HuH-7 (cell line): Measurements from ENCODE around the gene ZNF555.
"Not testable (repeated sequence)": the region's sequence is repeated elsewhere in the genome, so short reads cannot be mapped to it uniquely, and the experiment has no call there.

Experiments
- DNase-seq: peaks from one replicate; pipeline ENCODE4 v3.0.0; 2011; ENCODE audit warnings: low spot score

The ZNF555 gene

DNA sequence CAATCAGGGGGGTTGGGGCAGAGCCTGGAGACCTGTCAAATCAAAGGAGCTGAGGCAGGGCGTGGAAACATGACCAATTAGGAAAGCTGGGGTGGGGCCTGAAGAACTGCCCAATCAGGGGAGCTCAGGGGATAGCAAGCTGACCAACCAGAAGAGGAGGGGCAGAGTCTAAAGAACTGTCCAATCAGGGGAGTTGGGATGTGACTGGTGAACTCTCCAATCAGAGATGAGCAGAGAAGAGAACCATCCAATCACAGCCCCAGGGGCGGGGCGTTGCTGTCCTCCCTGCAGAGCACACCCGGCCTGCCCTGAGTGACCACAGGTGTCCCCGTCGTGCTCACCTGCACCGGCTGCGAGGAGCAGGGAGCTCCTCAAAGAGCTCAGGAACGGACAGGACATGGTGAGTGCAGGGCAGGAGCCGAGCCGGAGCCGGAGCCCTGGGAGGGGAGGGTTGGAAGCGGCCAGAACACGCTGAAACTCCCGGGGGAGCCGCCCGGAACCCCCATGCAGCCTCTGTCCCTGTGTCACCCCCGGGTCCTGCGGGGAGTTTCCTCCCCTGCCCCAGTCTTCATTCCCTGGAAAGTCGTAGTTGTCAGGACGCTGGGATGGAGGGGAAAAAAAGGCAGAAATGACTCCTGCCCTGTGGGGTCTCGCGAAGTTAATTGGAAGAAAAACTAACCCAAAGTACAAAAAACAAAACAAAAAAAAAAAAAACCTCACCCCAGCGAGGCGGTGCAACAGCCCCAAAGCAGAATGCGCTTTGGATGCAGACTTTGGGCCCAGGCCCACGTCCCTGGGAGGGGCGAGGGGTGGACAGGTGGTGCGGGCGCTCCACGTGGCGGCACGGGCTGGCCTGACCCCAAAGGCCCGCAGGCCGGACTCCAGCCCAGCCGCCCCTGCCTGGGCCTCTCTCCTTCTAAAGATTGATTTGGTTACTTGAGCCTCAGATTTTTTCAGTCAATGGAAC, 26.0 kb downstream of the ZNF555 start, which contains the start of gene ZNF556:
TSS of gene ZNF556 (plus strand) at position 311 of the 967 bp plus-strand sequence. CDS start at position 398, 87 bp downstream.
- DNase-seq: no peak

DNA sequence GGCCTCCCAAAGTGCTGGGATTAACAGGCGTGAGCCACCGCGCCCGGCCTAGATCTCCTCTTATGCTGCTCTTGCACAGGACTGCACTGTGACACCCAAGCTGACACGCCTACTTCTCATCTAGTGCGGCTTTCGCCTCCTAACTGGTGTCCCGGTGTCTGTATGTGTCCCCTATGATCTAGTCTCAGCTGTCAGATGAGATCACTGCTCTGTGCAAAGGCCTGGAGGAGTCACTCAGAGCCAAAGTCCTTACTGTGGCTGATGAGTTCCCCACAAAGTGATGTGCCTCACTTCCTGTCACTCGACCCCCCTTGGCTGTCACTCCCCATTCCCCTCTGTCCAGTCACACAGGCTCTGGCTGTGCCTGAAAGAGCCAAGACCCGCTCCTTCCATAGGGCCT, 28.3 kb downstream of the ZNF555 start:
- DNase-seq: no peak

DNA sequence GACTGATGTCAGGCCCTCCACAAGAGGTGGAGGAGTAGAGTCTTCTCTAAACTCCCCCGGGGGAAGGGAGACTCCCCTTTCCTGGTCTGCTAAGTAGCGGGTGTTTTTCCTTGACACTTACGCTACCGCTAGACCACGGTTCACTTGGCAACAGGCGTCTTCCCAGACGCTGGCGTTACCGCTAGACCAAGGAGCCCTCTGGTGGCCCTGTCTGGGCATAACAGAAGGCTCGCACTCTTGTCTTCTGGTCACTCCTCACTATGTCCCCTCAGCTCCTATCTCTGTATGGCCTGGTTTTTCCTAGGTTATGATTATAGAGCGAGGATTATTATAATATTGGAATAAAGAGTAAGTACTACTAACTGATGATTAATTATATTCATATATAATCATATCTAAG, 30.9 kb downstream of the ZNF555 start:
- not testable (repeated sequence) for DNase-seq

DNA sequence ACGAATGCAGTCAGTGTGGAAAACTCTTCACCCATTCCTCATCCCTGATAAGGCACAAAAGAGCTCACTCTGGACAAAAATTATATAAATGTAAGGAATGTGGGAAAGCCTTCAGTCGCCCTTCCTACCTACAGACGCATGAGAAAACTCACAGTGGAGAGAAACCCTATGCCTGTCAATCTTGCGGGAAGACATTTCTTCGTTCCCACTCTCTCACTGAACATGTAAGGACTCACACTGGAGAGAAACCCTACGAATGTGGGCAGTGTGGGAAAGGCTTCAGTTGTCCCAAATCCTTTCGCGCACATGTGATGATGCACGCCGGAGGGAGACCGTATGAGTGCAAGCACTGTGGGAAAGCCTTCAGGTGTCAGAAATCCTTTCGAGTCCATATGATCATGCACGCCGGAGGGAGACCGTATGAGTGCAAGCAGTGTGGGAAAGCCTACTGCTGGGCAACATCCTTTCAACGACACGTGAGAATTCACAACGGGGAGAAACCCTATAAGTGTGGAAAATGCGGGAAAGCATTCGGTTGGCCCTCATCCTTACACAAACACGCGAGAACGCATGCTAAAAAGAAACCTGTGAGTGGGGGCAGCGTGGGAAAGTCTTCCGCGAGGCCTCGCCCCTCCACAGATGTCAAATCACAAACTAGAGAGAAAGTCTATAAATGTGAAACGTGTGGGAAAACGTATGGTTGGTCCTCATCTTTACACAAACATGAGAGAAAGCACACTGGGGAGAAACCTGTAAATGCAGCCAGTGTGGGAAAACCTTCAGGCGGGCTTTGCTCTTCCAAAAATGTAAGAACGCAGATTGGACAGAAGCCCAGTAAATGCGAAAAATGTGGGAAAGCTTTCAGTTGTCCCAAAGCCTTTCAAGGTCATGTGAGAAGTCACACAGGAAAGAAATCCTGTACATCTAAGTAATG, 36.4 kb downstream of the ZNF555 start:
- DNase-seq: no peak

DNA sequence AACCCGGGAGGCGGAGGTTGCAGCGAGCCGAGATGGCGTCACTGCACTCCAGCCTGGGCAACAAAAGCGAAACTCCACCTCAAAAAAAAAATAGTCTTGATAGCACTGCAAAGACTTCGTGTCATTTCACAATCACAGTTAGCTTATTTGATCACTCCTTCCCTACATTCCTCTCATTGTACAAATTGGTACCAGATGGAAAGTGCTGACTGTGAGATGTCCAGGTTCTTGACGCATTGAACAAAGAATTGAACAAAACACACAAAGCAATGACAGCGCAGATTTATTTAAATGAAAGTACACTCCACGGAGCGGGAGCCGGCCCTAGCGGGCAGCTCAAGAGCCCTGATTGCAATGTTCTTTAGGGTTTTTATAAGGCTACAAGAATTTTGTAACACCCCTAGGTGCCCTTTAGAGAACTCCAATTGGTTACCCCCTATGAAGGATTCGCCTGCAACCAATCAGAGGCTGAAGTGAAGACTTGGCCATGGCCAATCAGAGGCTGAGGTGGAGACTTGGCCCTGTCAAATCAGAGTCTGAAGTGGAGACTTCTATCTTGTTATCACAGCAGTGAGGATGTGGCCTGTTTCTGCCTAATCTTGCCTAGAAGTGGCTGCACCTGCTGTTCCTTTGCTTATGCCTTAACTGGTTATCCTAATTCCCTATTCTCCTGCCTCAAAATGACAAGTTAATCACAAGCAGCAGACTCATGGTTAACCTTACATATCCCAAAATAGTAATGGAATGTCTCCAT, 42.6 kb downstream of the ZNF555 start:
- DNase-seq: no peak

DNA sequence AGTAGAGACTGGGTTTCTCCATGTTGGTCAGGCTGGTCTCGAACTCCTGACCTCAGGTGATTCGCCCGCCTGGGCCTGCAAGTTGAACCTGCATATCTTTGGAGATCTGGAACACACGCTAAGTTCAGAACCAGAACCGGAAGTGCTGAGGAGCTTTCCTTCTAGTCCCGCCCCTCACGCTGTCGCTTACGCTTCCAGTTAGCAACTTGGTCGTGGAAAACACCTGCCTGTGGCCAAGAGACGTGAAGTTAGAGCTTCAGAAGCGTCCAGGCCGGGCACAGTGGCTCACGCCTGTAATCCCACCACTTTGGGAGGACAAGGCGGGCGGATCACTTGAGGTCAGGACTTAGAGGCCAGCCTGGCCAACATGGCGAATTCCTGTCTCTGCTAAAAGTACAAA, 44.5 kb downstream of the ZNF555 start:
- no peak for DNase-seq

DNA sequence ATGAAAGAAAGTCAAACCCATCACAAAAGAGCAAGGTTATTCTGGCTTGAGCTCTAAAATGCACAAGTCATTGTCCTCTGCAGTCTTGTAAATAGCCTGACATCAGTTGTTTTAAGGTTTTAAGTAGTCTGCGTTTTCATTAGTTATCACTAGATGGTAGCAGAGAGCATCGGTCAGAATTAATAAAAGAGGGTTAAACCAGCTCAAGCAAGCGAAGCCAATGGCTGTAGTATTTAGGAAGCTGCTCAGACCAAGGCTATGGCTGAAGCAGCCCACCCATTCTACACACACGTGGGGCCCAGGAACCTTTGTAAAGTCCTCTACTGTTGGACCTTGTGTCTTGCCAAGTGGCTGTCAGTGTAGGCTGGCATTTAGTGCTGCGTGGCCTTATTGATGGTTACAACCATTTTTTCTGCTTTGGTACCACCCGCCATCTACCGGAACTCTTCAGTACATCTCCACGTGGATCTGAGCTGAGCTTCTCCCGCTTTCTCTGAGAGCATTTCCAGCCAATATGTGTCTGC, 46.2 kb downstream of the ZNF555 start:
- peak; percentile 53 for DNase-seq

DNA sequence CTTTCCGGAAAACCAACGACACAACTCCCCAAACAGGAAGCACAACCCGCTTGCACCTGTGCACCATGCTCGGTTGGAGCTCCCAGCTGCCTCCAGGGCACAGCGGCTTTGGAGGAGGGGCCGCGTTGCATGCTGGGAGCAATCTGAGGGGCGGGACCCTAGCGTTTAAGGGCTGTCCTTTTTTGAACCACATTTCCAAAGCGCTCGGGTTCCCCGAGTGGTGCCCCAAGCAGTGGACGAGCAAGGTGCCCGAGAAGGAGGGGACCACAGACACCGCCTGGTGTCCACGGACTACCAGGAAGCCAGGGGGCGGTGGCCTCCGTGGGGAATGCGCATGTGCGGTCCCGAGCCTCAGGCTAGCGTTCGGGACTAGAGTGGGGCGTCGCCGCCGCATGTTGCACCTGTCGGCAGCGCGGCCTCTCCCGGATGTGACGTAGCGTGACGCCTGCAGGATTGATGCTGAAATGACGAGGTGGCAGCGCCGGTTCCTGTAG, 47.5 kb downstream of the ZNF555 start:
- DNase-seq: no peak

DNA sequence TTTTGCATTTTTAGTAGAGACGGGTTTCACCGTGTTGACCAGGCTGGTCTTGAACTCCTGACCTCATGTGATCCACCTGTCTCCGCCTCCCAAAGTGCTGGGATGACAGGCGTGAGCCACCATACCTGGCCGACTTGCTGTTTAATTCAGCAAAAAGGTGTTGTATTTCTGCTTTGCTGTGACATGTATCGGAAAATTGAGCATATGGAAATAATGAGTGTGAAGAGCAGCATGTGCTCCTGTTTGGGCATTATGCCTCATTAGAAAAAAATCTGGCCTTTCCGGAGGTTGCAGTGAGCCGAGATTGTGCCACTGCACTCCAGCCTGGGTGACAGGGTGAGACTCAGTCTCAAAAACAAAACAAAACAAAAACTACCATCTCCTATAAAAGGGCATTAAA, 49.3 kb downstream of the ZNF555 start:
- DNase-seq: not testable (repeated sequence)

DNA sequence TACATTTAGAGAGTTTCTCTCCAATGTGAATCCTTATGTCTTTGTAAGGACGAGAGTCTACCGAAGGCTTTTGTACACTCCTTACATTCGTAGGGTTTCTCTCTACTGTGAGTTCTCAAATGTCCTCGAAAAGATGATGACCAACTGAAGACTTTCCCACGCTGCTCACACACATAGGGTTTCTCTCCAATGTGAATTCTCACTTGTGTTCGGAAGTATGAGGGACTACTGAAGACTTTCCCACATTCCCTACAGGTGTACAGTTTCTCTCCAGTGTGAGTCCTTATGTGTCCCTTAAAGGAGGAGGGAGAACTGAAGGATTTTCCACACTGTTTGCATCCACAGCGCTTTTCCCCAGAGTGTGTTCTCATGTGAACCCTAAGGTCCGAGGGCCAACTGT, 55.4 kb downstream of the ZNF555 start:
- no peak for DNase-seq

DNA sequence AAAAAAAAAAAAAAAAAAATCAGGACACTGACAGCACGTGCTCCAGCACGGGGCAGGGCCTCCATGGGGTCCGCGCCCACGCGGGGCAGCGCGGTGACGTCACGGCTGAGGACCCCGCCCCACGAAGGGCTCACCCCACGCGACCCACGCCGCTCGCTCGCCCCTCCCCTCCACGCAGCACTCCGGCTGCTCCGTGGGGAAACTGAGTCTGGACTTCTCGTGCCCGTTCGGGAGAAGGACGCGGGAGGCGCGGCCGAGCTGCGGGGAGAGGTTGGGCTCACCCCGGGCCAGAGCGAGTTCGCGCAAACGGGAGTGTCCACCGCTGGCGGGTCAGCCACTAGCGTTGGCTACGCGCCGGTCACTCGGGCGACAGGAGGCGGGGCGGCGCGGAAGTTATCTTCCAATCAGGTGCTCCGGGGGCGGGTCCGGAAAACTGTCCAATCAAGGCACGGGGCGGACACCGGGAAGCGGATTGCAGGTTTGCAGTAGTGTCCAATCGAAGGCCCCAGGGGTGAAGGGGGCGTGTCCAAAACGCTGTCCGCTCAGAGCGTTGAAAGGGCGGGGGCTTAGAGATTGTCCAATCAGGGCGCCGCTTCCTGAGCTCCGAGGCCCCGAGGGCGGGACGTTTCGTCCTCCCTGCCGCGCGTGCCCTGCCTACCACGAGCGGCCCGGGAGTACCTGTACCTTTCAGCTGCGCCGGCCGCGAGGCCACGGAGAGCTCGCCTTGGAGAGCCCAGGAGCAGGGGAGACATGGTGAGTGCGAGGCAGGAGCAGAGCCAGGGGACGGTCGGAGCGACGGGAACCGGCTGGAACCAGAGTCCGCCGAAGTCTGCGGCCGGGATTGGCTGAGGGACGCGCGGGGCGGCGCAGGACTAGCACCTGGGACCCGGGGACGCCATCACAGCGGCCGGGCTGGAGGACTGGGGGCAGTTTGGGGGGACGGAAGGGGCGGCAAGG, 59.3 kb downstream of the ZNF555 start, which contains the start of gene ZNF57:
TSS of gene ZNF57 (plus strand) at position 633 of the 957 bp plus-strand sequence. CDS start at position 751, 118 bp downstream.
- peak; percentile 97 for DNase-seq

DNA sequence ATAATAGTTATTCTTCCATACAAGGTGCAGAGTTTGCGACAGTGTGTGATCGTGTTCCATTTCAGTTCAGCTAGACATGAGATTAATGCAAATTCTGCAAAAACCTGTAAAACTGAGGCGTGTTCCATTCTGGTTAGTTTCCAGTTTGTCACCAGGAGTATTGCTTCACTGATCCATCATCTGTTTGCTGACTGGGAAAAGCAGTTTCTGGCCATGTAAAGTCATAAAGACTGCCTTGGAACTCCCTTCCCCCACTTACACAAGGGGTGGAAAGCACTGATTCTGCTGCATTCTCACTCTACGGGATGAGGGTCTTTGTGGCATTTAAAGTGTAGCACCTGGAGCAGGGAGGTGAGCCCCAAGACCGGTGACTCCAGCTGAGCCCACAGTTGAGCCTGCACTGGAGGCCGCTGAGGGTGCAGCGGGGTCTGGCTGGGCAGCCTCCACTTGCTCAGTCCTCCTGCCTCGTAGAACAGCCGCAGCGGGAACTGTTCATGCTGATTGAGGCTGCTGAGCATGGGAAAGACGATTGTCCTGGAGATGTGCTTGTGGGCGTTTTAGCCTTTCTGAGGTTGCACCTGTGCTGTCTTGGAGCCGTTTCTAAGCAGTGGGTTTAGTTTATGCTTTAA, 61.4 kb downstream of the ZNF555 start:
- DNase-seq: no peak

DNA sequence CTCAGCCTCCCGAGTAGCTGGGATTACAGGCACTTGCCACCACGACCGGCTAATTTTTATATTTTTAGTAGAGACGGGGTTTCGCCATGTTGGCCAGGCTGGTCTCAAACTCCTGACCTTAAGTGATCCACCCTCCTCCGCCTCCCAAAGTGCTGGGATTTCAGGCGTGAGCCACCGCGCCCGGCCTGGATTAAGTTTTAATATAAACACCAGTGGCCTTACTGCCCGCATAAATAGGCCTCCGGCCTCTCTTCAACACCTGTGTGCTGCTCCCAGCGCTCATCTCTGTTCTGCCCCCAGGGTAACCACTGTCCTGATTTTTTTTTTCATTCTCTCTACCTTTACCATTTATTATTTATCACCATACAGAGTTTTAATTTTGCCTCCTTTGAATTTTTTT, 62.1 kb downstream of the ZNF555 start:
- not testable (repeated sequence) for DNase-seq

DNA sequence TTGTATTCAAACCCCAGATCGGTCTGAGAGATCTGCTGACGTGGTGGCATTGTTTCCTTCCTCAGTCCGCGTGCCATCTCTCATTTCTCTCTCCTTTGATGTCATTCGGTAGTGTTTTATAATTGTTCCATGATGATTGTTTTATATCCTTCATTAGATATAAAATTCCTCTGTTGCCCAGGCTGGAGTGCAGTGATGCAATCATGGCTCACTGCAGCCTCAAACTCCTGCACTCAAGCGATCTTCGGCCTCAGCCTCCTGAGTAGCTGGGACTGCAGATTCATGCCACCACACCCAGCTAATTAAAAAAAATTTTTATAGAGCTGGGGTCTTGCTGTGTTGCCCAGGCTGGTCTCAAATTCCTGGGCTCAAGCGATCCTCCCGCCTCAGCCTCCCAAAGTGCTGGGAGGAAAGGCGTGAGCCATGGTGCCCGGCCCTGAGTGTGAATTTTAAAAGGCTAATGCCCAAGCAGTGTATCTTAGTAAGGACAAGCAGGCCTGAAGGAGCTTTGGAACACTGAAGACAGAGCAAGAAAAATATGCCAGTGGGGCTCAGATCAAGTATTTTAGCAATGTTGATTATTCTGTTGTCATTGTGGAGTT, 64.7 kb downstream of the ZNF555 start:
- DNase-seq: no peak

DNA sequence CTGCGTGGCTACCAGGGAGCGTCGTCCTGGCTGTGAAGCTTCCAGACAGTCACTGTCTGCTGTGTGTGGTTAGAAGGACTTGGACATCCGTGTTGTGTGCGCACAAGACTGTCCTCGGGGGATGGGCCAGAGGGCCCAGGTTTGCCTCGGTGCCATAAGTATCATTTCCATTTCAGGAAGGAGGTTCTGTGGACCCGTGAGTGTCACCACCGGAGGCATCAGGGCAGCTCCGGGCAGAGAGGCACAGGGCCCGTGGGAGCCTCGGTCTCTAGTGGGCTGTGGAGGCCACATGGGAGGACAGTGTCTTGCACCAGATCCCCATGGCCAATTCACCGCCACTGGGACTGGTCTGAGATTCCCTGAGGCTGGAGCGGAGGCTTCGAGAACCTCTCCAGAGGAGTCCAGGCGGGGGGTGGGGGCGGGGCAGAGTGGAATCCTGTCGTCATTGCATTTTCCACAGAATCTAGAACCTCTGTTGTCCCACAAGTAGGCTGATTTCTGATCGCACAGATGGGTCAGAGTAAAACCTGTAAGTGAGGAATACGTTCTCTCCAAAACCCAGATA, 65.4 kb downstream of the ZNF555 start:
- no peak for DNase-seq
